ENCODE data around the gene INTS13.
"Not testable (repeated sequence)": the region's sequence is repeated elsewhere in the genome, so short reads cannot be mapped to it uniquely, and the experiment has no call there.

Gene INTS13

GRCh38 chr12:26868447-26869103, 69.2 kb downstream of the INTS13 start:
- DNase-seq, result no peak

GRCh38 chr12:26867080-26867479, 70.7 kb downstream of the INTS13 start:
- DNase-seq, result no peak

GRCh38 chr12:26863515-26863914, 74.3 kb downstream of the INTS13 start:
- no peak for DNase-seq

GRCh38 chr12:26862787-26863186, 75.0 kb downstream of the INTS13 start:
- DNase-seq, result not testable (repeated sequence)

- no peak for DNase-seq
These were observed 76.1 kb downstream of the INTS13 start for GRCh38 chr12:26861690-26862089.

- no peak for DNase-seq
These were observed 80.2 kb downstream of the INTS13 start for GRCh38 chr12:26857465-26858176.

- no peak for DNase-seq
These were observed 82.4 kb downstream of the INTS13 start for GRCh38 chr12:26855337-26855736.
